GM12892 (cell line): Measurements from ENCODE around the gene ATP11A.

Experiments
- POLR2A ChIP-seq: IDR thresholded peaks from 2 replicates; pipeline ENCODE4 v1.6.1; 2011; ENCODE audit warnings: low read depth, low read length, control low read depth
- POLR2AphosphoS5 ChIP-seq: IDR thresholded peaks from 2 replicates; pipeline ENCODE4 v1.6.1; 2011; ENCODE audit warnings: low read depth, low read length, control low read depth
- TAF1 ChIP-seq: IDR thresholded peaks from 2 replicates; pipeline ENCODE4 v1.6.1; 2011; ENCODE audit warnings: low read depth, mild to moderate bottlenecking, control low read depth, low read length, borderline replicate concordance

- TF ChIP-seq POLR2AphosphoS5 (no peak), POLR2A (no peak), TAF1 (no peak)
These were observed 6.3 kb upstream of the ATP11A start for GRCh38 chr13:112683581-112683980.
